Endothelial cell of umbilical vein (primary cell): Measurements from ENCODE around the gene PRSS56. TPM values are rescaled to one million over a fixed set of nuclear protein-coding genes. Genes with fewer than 3 reads are reported as not detected.

ENCODE experiments used
- BruUV-seq: library from RNA; stranded (reverse); fragments of 400-500 nt; replicated peaks from 2 replicates; lab custom pipeline; 2021; lab: Mats Ljungman, UMichigan
- CTCF ChIA-PET: fragments of 300-600, 350-600 bp; sonication (Branson Sonifier 250); formaldehyde crosslinking; loops from one replicate; lab custom pipeline; 2021; ENCODE audit warnings: antibody characterized with exemption, inconsistent platforms; lab: Charles Lee
- POLR2A ChIA-PET: fragments of 300-600, 350-600 bp; sonication (Branson Sonifier 250); formaldehyde crosslinking; loops from one replicate; lab custom pipeline; 2021; ENCODE audit warnings: antibody characterized with exemption, inconsistent platforms; lab: Charles Lee
- DNase-seq: peaks from one replicate; pipeline ENCODE4 v3.0.0-alpha.2; 2011; ENCODE audit warnings: low read depth, low spot score
- FAIRE-seq: peaks from 2 replicates; lab custom pipeline; 2011; peaks lifted over from hg19 to GRCh38; lab: Jason Lieb, UNC
- H2AFZ ChIP-seq: 2 replicates; pipeline ENCODE4 v1.6.0; 2012; ENCODE audit warnings: low read depth, low read length, control low read depth, inconsistent platforms
- H3K27ac ChIP-seq: 2 replicates; pipeline ENCODE4 v1.5.1; 2011; ENCODE audit warnings: low read depth, mild to moderate bottlenecking, control low read depth, low read length, moderate library complexity; ENCODE audit not compliant: insufficient read depth
- H3K27me3 ChIP-seq, 2 experiments: 2 replicates each; pipeline versions ENCODE4 v1.6.0 to v1.6.1; 2011; ENCODE audit warnings: low read length in 2 of 2, mixed read lengths in 1 of 2; ENCODE audit not compliant: control insufficient read depth in 2 of 2, insufficient read depth in 2 of 2
- H3K36me3 ChIP-seq, 2 experiments: 2 replicates in 1 of 2; 3 replicates in 1 of 2; pipeline ENCODE4 v1.5.1; 2011; ENCODE audit warnings: low read length in 2 of 2, mild to moderate bottlenecking in 1 of 2, moderate library complexity in 1 of 2; ENCODE audit not compliant: control insufficient read depth in 2 of 2, insufficient read depth in 2 of 2; ENCODE audit errors: extremely low read depth in 1 of 2
- H3K4me1 ChIP-seq: 3 replicates; pipeline ENCODE4 v1.5.1; 2011; ENCODE audit warnings: mild to moderate bottlenecking, low read length; ENCODE audit not compliant: control insufficient read depth, insufficient read depth; ENCODE audit errors: extremely low read depth
- H3K4me2 ChIP-seq: 2 replicates; pipeline ENCODE4 v1.6.1; 2011; ENCODE audit warnings: low read length, control low read depth, mixed read lengths; ENCODE audit not compliant: insufficient read depth
- H3K4me3 ChIP-seq, 3 experiments: fragments of 200-600 bp in 1 of 3; sonication (generic), shearing (Covaris generic) in 1 of 3; replicated peaks in 1 of 3; 2 replicates each; pipeline ENCODE4 v1.5.1; 2011 to 2016; ENCODE audit warnings: control low read depth in 3 of 3, low read length in 3 of 3, mild to moderate bottlenecking in 2 of 3, inconsistent platforms in 1 of 3, low read depth in 1 of 3, moderate library complexity in 1 of 3; ENCODE audit not compliant: insufficient read depth in 1 of 3
- H3K79me2 ChIP-seq: 2 replicates; pipeline ENCODE4 v1.6.0; 2012; ENCODE audit warnings: low read length, inconsistent platforms; ENCODE audit not compliant: control insufficient read depth, insufficient read depth
- H3K9ac ChIP-seq: replicated peaks from 2 replicates; pipeline ENCODE3; 2011; ENCODE audit warnings: low read length, control low read depth; ENCODE audit not compliant: insufficient read depth; ENCODE audit errors: extremely low read depth
- H3K9me1 ChIP-seq: replicated peaks from 3 replicates; pipeline ENCODE4 v1.6.0; 2011; ENCODE audit warnings: mild to moderate bottlenecking, low read length; ENCODE audit not compliant: control insufficient read depth, insufficient read depth; ENCODE audit errors: extremely low read depth
- H3K9me3 ChIP-seq: replicated peaks from 2 replicates; pipeline ENCODE4 v1.5.1; 2012; ENCODE audit warnings: low read length, inconsistent platforms; ENCODE audit not compliant: control insufficient read depth, insufficient read depth
- H4K20me1 ChIP-seq: replicated peaks from 2 replicates; pipeline ENCODE3; 2011; ENCODE audit warnings: mild to moderate bottlenecking, low read length; ENCODE audit not compliant: control insufficient read depth, insufficient read depth; ENCODE audit errors: extremely low read depth
- CTCF ChIP-seq, 2 donors: IDR thresholded peaks; 1 replicate in 1 of 2; 2 replicates in 1 of 2; pipeline ENCODE4 v1.5.1; 2011; ENCODE audit warnings: low read length in 2 of 2, mild to moderate bottlenecking in 2 of 2, moderate library complexity in 2 of 2, control low read depth in 1 of 2, inconsistent platforms in 1 of 2, low read depth in 1 of 2; ENCODE audit not compliant: insufficient read depth in 1 of 2; ENCODE audit errors: extremely low read depth in 1 of 2
- EZH2 ChIP-seq: IDR thresholded peaks from 2 replicates; pipeline ENCODE4 v1.6.1; 2012; ENCODE audit warnings: borderline replicate concordance, low read depth, mild to moderate bottlenecking, moderate library complexity, low read length, inconsistent platforms; ENCODE audit not compliant: severe bottlenecking
- FOS ChIP-seq: IDR thresholded peaks from 2 replicates; pipeline ENCODE4 v1.6.1; 2011; ENCODE audit warnings: mild to moderate bottlenecking, low read length, moderate library complexity, borderline replicate concordance; ENCODE audit not compliant: insufficient read depth
- GATA2 ChIP-seq: IDR thresholded peaks from 2 replicates; pipeline ENCODE4 v1.7.0; 2011; ENCODE audit warnings: low read depth, mild to moderate bottlenecking, moderate library complexity, mixed read lengths, low read length; ENCODE audit not compliant: insufficient read length, insufficient read depth
- JUN ChIP-seq: IDR thresholded peaks from 2 replicates; pipeline ENCODE4 v1.6.1; 2011; ENCODE audit warnings: borderline replicate concordance, low read depth; ENCODE audit not compliant: insufficient read length, insufficient read depth
- MYC ChIP-seq: IDR thresholded peaks from one replicate; pipeline ENCODE4 v1.6.1; 2011; ENCODE audit warnings: mild to moderate bottlenecking, low read depth, low read length
- POLR2A ChIP-seq: IDR thresholded peaks from 2 replicates; pipeline ENCODE4 v1.6.1; 2012; ENCODE audit warnings: low read depth, mild to moderate bottlenecking, control low read depth, low read length
- POLR2AphosphoS5 ChIP-seq: IDR thresholded peaks from 2 replicates; pipeline ENCODE4 v1.6.1; 2012; ENCODE audit warnings: low read depth, mild to moderate bottlenecking, control low read depth, low read length, moderate library complexity; ENCODE audit not compliant: insufficient read depth
- dilution Hi-C: fragments of 300-500 bp; cut with MboI; formaldehyde crosslinking; loops from one replicate; pipeline ENCODE4 v1.15.0; 2019; ENCODE audit warnings: low sequenced_read_pairs; ENCODE audit not compliant: extremely low pct_ligation_motif_present
- intact Hi-C: fragments of 100-400 bp; cut with micrococcal nuclease; formaldehyde crosslinking; loops from one replicate; pipeline ENCODE4 v1.10.0; 2022
- polyA plus RNA-seq, 4 experiments: library from polyadenylated mRNA; depleted of rRNA in 3 of 4; stranded (reverse) in 3 of 4; unstranded in 1 of 4; fragments of >200 nt; gene quantifications; 2 replicates each; pipeline versions ENCODE4 v1.2.1 to v1.2.3, GENCODE V29; 2011 to 2012; ENCODE audit warnings: missing spikeins in 1 of 4
- total RNA-seq: library from RNA; stranded (reverse); gene quantifications from 2 replicates; pipeline ENCODE4 v1.2.3, GENCODE V29; 2021
- TF ChIP-seq, protein P1 (sequence below): IDR thresholded peaks from 2 replicates; pipeline ENCODE4 v1.6.1; 2011; ENCODE audit not compliant: insufficient read depth, insufficient read length

Gene PRSS56
- total and polyA plus RNA-seq, 2 donors (not counting 3 experiments of a cell fraction or from before 2014, with no cell fraction given): not detected

GRCh38 chr2:232480201-232481190 lies 39.7 kb upstream of the PRSS56 start:
- DNase-seq (no peak), FAIRE-seq (no peak)
- ChIA-PET POLR2A (no interaction called here), CTCF (no interaction called here)
- intact Hi-C loops: no loop called here
- H3K79me2 ChIP-seq: no peaks in the 10 kb centered on the region
- no peaks in the 10 kb centered on the region for H3K4me1 ChIP-seq
- peaks cover 11 to 14% of the 10 kb centered on the region in 2 experiments for H3K27me3 ChIP-seq
- H2AFZ ChIP-seq: no peak overlapping the region
- H3K4me3 ChIP-seq: no peak overlapping the region
- dilution Hi-C loops: no loop called here
- H3K9ac ChIP-seq: no peak overlapping the region
- no peaks in the 10 kb centered on the region for H3K9me1 ChIP-seq
- no peaks in the 10 kb centered on the region for H4K20me1 ChIP-seq
- no TSS peak for BruUV-seq
- no peak overlapping the region for H3K4me2 ChIP-seq
- TF ChIP-seq POLR2AphosphoS5 (no peak), CTCF (IDR thresholded peaks at IDR 0.05; ENCODE audit: extremely low read depth in 1 of 2, insufficient read depth in 1 of 2, low read depth in 1 of 2, low read length in 2 of 2) (no peak), GATA2 (no peak), MYC (no peak), POLR2A (no peak), EZH2 (no peak), FOS (no peak), JUN (no peak)
- TF ChIP-seq, protein P1, sequence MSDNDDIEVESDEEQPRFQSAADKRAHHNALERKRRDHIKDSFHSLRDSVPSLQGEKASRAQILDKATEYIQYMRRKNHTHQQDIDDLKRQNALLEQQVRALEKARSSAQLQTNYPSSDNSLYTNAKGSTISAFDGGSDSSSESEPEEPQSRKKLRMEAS: no peak
- H3K36me3 ChIP-seq: no peaks in the 10 kb centered on the region
- H3K27ac ChIP-seq: no peak overlapping the region
- no peaks in the 10 kb centered on the region for H3K9me3 ChIP-seq
